ENCODE measurements around the gene RABAC1.

GRCh38 chr19:41926028-41926762 lies 32.9 kb downstream of the RABAC1 start:
- TF ChIP-seq, protein P1, sequence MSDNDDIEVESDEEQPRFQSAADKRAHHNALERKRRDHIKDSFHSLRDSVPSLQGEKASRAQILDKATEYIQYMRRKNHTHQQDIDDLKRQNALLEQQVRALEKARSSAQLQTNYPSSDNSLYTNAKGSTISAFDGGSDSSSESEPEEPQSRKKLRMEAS (CRISPR knock-in tag; IDR thresholded peaks at IDR 0.05): no peak
- TF ChIP-seq TBP (optimal IDR thresholded peaks at IDR 0.05; ENCODE audit: low read depth, low read length) (no peak), CHD7 (IDR thresholded peaks at IDR 0.05; ENCODE audit: low read depth, low read length) (no peak), CTCF (IDR thresholded peaks at IDR 0.05 in 2 of 3, conservative IDR thresholded peaks at IDR 0.05 in 1 of 3; ENCODE audit: insufficient read depth in 2 of 3, low read depth in 1 of 3, low read length in 3 of 3) (no peak), PCBP1 (IDR thresholded peaks at IDR 0.05; ENCODE audit: low read depth, low read length, poor library complexity, severe bottlenecking) (no peak), BHLHE40 (IDR thresholded peaks at IDR 0.05; ENCODE audit: low read length) (no peak), FOXM1 (IDR thresholded peaks at IDR 0.05; ENCODE audit: low read depth) (no peak), FOXM1 (CRISPR knock-in tag; IDR thresholded peaks at IDR 0.05; ENCODE audit: low read depth) (no peak), SIN3A (IDR thresholded peaks at IDR 0.05; ENCODE audit: borderline replicate concordance in 2 of 2, control insufficient read depth in 1 of 2, low read depth in 2 of 2, low read length in 2 of 2) (no peak), ZNF232 (CRISPR knock-in tag; IDR thresholded peaks at IDR 0.05) (no peak), ZNF217 (CRISPR knock-in tag; IDR thresholded peaks at IDR 0.05) (no peak), RFX1 (IDR thresholded peaks at IDR 0.05) (no peak), EZH2 (IDR thresholded peaks at IDR 0.05; ENCODE audit: borderline replicate concordance, low read depth, low read length) (no peak), SETDB1 (IDR thresholded peaks at IDR 0.05; ENCODE audit: low read length) (no peak)
- TF ChIP-seq, protein P2, sequence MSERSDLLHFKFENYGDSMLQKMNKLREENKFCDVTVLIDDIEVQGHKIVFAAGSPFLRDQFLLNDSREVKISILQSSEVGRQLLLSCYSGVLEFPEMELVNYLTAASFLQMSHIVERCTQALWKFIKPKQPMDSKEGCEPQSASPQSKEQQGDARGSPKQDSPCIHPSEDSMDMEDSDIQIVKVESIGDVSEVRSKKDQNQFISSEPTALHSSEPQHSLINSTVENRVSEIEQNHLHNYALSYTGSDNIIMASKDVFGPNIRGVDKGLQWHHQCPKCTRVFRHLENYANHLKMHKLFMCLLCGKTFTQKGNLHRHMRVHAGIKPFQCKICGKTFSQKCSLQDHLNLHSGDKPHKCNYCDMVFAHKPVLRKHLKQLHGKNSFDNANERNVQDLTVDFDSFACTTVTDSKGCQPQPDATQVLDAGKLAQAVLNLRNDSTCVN (CRISPR knock-in tag; IDR thresholded peaks at IDR 0.05): no peak
